MM.1S (cell line): ENCODE measurements around the gene ZNF587.
"Not testable (repeated sequence)": the region's sequence is repeated elsewhere in the genome, so short reads cannot be mapped to it uniquely, and the experiment has no call there.

Source experiments
- DNase-seq: peaks from one replicate; pipeline ENCODE4 v3.0.0-alpha.2; 2015
- H2AFZ ChIP-seq: fragments of 300-600 bp; sonication (generic); 2 replicates; pipeline ENCODE4 v1.6.0; 2016; ENCODE audit warnings: antibody characterized with exemption, low read length
- H3F3A ChIP-seq: fragments of 300-600 bp; sonication (generic); 2 replicates; pipeline ENCODE4 v1.6.1; 2016; ENCODE audit warnings: mild to moderate bottlenecking, antibody characterized with exemption, low read length, moderate library complexity, mixed read lengths; ENCODE audit not compliant: insufficient read depth
- H3K27ac ChIP-seq: fragments of 300-600 bp; sonication (generic); 2 replicates; pipeline ENCODE4 v1.5.1; 2016; ENCODE audit warnings: mild to moderate bottlenecking, low read length
- H3K27me3 ChIP-seq: fragments of 300-600 bp; sonication (generic); replicated peaks from 2 replicates; pipeline ENCODE4 v1.6.0; 2016; ENCODE audit warnings: low read length; ENCODE audit not compliant: insufficient read depth
- H3K36me3 ChIP-seq: fragments of 300-600 bp; sonication (generic); replicated peaks from 2 replicates; pipeline ENCODE4 v1.6.1; 2016; ENCODE audit warnings: mild to moderate bottlenecking, low read length, mixed read lengths; ENCODE audit not compliant: insufficient read depth
- H3K4me1 ChIP-seq: fragments of 300-600 bp; sonication (generic); 2 replicates; pipeline ENCODE4 v1.6.1; 2016; ENCODE audit warnings: low read length, mixed read lengths
- H3K4me2 ChIP-seq: fragments of 300-600 bp; sonication (generic); 2 replicates; pipeline ENCODE4 v1.6.0; 2016; ENCODE audit warnings: low read depth, low read length
- H3K4me3 ChIP-seq: fragments of 300-600 bp; sonication (generic); 2 replicates; pipeline ENCODE4 v1.5.1; 2016; ENCODE audit warnings: low read length, mixed read lengths
- H3K79me2 ChIP-seq: fragments of 300-600 bp; sonication (generic); 2 replicates; pipeline ENCODE4 v1.6.1; 2016; ENCODE audit warnings: mixed run types, low read length, mixed read lengths
- H3K9ac ChIP-seq: fragments of 300-600 bp; sonication (generic); 2 replicates; pipeline ENCODE4 v1.6.1; 2016; ENCODE audit warnings: low read length, mixed read lengths
- H3K9me2 ChIP-seq: fragments of 300-600 bp; sonication (generic); replicated peaks from 2 replicates; pipeline ENCODE4 v1.6.1; 2016; ENCODE audit warnings: mild to moderate bottlenecking, low read length, mixed read lengths; ENCODE audit not compliant: insufficient read depth
- H3K9me3 ChIP-seq: fragments of 300-600 bp; sonication (generic); replicated peaks from 2 replicates; pipeline ENCODE4 v1.6.1; 2016; ENCODE audit warnings: mild to moderate bottlenecking, low read length, mixed read lengths; ENCODE audit not compliant: insufficient read depth
- H4K20me1 ChIP-seq: fragments of 300-600 bp; sonication (generic); 2 replicates; pipeline ENCODE4 v1.6.1; 2016; ENCODE audit warnings: mild to moderate bottlenecking, low read length, moderate library complexity, mixed read lengths; ENCODE audit not compliant: insufficient read depth
- CTCF ChIP-seq: fragments of 300-600 bp; sonication (generic); IDR thresholded peaks from 2 replicates; pipeline ENCODE4 v1.5.1; 2016; ENCODE audit warnings: antibody characterized with exemption, low read length, mixed read lengths
- EZH2 ChIP-seq: fragments of 300-600 bp; sonication (generic); optimal IDR thresholded peaks from 2 replicates; pipeline ENCODE3; 2017; ENCODE audit warnings: low read depth, mild to moderate bottlenecking, antibody characterized with exemption, low read length, mixed read lengths
- EZH2phosphoT487 ChIP-seq: fragments of 300-600 bp; sonication (generic); IDR thresholded peaks from 2 replicates; pipeline ENCODE4 v1.6.1; 2018; ENCODE audit warnings: antibody characterized with exemption, low read length

Gene ZNF587

GRCh38 chr19:57803594-57804325, 45.9 kb upstream of the ZNF587 start:
- H4K20me1 ChIP-seq: no peaks in the 10 kb centered on the region
- H2AFZ ChIP-seq: no peak overlapping the region
- no peaks in the 10 kb centered on the region for H3K9me2 ChIP-seq
- DNase-seq: no peak
- no peaks in the 10 kb centered on the region for H3K4me1 ChIP-seq
- H3K4me2 ChIP-seq: no peak overlapping the region
- 0 out of 2 replicates have a peak, but pooled peaks cover 4% of the 10 kb centered on the region for H3K36me3 ChIP-seq
- no peaks in the 10 kb centered on the region for H3K27me3 ChIP-seq
- no peaks in the 10 kb centered on the region for H3K9me3 ChIP-seq
- H3K79me2 ChIP-seq: 0 out of 2 replicates have a peak, but pooled peaks cover 4% of the 10 kb centered on the region
- no peaks in the 10 kb centered on the region for H3F3A ChIP-seq
- TF ChIP-seq EZH2 (no peak), CTCF (no peak), EZH2phosphoT487 (no peak)
- no peak overlapping the region for H3K27ac ChIP-seq
- H3K4me3 ChIP-seq: no peak overlapping the region
- H3K9ac ChIP-seq: no peak overlapping the region

GRCh38 chr19:57807541-57807940, 42.1 kb upstream of the ZNF587 start:
- no peak for DNase-seq
- H3K36me3 ChIP-seq: 0 out of 2 replicates have a peak, but pooled peaks cover 4% of the 10 kb centered on the region
- H3K79me2 ChIP-seq: 0 out of 2 replicates have a peak, but pooled peaks cover 4% of the 10 kb centered on the region

GRCh38 chr19:57810410-57811295, 39.0 kb upstream of the ZNF587 start:
- not testable (repeated sequence) for H4K20me1 ChIP-seq, H3K9ac ChIP-seq, H3K9me3 ChIP-seq, DNase-seq, H3K27ac ChIP-seq, H3K36me3 ChIP-seq, H2AFZ ChIP-seq, H3K4me1 ChIP-seq, H3K4me3 ChIP-seq, H3K27me3 ChIP-seq, H3F3A ChIP-seq, H3K9me2 ChIP-seq, H3K4me2 ChIP-seq
- peaks cover 15% of the 10 kb centered on the region for H3K79me2 ChIP-seq

More at GRCh38 chr19:57807541-57807940, 42.1 kb upstream of the ZNF587 start:
- Histone ChIP-seq H3K4me1 (no peaks in the 10 kb centered on the region), H2AFZ (no peak overlapping the region), H3K9ac (no peak overlapping the region), H3K9me3 (no peaks in the 10 kb centered on the region), H3F3A (no peaks in the 10 kb centered on the region), H3K27me3 (no peaks in the 10 kb centered on the region), H3K27ac (no peak overlapping the region), H4K20me1 (no peaks in the 10 kb centered on the region), H3K9me2 (no peaks in the 10 kb centered on the region), H3K4me2 (no peak overlapping the region), H3K4me3 (no peak overlapping the region)
- TF ChIP-seq EZH2phosphoT487 (no peak), CTCF (no peak), EZH2 (no peak)
